PC-3 (cell line): ENCODE measurements around the gene WWP2.

ENCODE experiments used
- CTCF ChIP-seq: fragments of 300-600 bp; sonication (generic); conservative IDR thresholded peaks from 2 replicates; pipeline ENCODE4 v1.5.1; 2017; ENCODE audit warnings: antibody characterized with exemption, low read depth, mild to moderate bottlenecking, low read length
- EZH2 ChIP-seq: fragments of 300-600 bp; sonication (generic); IDR thresholded peaks from one replicate; pipeline ENCODE4 v1.6.1; 2017; ENCODE audit warnings: antibody characterized with exemption, mild to moderate bottlenecking, low read length; ENCODE audit not compliant: unreplicated experiment
- EZH2phosphoT487 ChIP-seq: fragments of 300-600 bp; sonication (generic); IDR thresholded peaks from 2 replicates; pipeline ENCODE4 v1.6.1; 2018; ENCODE audit warnings: mild to moderate bottlenecking, antibody characterized with exemption, low read length, borderline replicate concordance

GRCh38 chr16:69745959-69746358 is 16.2 kb upstream of the WWP2 start:
- TF ChIP-seq CTCF (no peak), EZH2 (no peak), EZH2phosphoT487 (no peak)
